Right forelimb (tissue), 1 donor: ENCODE results near the gene ICAM5.

Experiments
- DNase-seq: peaks from one replicate; pipeline ENCODE4 v3.0.0-alpha.2; 2018

Gene ICAM5

GRCh38 chr19:10292789-10293636 is 3.3 kb downstream of the ICAM5 start:
- no peak for DNase-seq

DNA sequence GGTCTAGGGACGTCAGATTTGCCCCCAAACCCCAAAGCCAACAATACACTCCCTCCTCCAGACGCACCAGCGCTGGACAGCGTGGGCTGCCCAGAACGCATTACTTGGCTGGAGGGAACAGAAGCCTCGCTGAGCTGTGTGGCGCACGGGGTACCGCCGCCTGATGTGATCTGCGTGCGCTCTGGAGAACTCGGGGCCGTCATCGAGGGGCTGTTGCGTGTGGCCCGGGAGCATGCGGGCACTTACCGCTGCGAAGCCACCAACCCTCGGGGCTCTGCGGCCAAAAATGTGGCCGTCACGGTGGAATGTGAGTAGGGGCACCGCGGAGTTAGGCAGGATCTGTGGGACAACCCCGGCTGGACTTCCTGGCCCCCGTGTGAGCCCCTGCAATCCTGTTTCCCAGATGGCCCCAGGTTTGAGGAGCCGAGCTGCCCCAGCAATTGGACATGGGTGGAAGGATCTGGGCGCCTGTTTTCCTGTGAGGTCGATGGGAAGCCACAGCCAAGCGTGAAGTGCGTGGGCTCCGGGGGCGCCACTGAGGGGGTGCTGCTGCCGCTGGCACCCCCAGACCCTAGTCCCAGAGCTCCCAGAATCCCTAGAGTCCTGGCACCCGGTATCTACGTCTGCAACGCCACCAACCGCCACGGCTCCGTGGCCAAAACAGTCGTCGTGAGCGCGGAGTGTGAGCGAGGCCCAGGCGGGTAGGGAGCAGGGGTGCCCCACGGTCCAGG is 4.0 kb downstream of the ICAM5 start:
- no peak for DNase-seq

- no peak for DNase-seq
Observed at GRCh38 chr19:10294368-10294697, 4.6 kb downstream of the ICAM5 start.

- no peak for DNase-seq
Observed at GRCh38 chr19:10295305-10295846, 5.6 kb downstream of the ICAM5 start.

DNA sequence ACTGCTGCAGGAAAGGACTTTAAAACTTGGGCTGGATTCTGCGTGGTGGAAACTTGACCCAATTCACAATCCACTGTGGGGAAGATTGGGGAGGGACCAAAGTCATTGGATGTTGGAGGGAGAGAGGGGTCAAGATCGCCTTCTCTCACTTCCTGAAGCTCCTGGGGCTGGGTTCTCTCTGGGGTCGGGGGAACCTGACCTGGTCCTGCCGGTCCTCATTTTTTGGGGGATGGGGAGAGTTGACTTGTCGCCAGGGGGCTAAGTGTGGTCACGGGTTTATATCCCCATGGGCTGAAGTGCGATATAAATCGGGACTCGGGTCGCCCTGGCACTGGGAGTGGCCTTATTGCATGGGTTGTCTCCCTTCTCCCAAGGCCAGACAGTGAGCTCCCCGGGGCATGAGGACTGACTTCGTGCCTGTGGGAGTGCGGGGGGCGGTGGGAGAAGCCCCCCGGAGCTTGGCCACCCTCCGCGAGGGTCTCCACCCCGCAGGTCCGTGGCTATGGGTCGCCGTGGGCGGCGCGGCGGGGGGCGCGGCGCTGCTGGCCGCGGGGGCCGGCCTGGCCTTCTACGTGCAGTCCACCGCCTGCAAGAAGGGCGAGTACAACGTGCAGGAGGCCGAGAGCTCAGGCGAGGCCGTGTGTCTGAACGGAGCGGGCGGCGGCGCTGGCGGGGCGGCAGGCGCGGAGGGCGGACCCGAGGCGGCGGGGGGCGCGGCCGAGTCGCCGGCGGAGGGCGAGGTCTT is 6.3 kb downstream of the ICAM5 start:
- DNase-seq = no peak

DNA sequence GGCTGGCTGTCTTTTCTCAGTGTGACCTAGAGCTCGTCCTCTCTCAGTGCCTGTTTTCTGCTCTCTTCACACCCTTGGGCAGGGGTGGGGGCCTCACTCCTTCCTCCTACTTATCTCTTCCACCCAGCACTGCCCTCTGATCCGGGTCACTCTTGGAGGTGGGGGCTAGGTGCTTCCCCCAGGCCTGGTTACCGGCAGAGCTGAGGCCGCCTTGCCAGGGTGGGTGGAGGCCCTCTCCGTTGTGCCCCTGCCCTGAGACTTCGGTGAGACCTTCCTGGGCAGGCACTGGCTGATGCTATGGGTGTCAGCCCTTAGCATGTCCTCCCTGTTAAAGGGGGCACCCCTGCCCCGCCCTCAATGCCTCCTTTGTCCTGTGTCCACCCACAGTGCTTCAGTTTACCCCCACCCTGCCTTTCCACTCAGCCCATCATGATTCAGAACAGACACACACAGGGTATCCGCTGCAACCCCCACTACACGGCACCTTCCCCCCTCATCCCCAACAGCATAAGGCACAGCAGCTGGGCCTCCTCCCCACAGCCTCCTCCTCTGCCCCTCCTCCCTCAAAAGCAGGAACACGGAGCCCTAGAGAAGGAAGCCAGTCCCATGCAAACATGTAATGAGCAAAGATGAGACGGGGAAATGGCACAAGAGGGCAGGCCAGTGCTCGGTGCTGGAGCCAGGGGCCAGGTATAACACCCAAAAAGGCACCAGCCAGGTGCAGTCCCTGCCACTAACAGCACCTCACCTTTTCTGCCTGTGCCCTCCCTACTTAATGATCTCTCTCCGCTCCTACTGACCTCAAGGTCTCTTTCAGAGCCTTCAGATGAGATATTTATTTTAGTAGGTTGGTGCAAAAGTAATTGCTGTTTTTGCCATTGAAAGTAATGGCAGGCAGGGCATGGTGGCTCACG is 10.1 kb downstream of the ICAM5 start:
- no peak for DNase-seq

DNA sequence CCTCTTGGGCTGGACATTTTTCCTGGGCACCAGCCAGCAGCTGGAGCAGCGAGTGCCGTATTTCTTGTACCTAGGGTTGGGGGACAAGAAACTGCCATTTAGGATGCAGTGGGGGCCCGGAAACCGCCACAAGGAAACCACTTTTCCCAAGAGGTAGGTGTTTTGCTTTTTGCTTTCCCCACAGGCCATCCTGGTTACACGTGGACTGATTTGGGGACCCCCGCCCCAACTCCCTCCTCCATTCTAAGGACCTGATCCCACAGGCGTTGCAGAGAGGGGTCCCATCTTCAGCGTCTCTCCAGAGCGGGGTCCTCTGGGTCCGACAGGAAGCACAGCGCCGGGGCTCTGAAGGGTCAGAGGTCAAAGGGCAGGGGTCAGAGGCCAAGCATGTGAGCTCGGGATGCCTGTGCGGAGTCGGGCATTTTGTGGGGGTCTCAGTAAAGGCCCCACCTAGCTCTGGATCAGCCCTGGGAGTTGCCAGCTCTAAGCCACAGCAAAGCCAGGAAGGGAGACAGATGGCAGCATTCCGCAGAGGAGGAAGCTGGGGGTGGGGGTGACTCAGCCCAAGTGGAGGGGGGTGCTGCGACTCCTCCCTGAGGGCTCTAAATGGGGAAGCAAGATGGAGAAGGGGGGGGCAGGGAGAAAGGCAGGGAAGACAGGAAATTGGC is 15.5 kb downstream of the ICAM5 start:
- no peak for DNase-seq

DNA sequence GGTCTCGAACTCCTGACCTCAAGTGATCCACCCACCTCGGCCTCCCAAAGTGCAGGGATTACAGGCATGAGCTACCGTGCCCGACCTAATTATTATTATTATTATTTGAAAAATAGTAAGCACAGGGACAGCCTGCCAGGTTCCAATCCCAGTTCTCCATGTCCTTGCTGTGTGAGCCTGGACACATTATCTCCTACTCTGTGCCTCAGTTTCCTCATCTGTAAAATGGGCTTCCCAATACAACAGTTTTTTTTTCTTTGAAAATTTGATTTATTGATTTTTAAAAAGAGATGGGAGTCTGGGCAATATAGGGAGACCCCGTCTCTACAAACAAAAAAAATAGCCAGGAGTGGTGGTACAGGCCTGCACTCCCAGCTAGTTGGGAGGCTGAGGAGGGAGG is 16.6 kb downstream of the ICAM5 start:
- no peak for DNase-seq

DNA sequence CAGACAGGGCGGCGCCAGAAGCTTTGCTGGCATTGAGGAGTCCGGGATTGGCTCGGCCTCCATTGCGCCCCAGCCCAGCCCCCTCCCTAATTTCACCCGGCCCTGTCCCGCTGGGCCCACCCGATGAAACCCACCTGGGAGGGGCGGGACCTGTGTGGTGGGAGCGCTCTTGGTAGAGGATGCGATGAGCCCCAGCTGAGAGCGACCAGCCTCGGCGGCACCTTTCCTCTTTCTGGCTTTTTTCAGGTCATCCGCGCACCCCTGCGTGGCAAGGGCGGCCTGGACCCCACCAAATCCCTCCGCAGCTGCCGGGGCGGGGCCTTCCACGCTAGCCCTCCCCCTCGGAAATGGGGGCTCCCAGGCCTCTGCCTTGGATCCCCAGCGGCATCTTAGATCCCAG is 19.7 kb downstream of the ICAM5 start, which contains the start of gene ZGLP1:
Gene ZGLP1 (minus strand): TSS at position 393 of the 400 bp plus-strand sequence.
- DNase-seq = no peak

- peak; percentile 92 for DNase-seq
Observed at GRCh38 chr19:10315335-10316214, 25.8 kb downstream of the ICAM5 start, which contains the start of gene FDX2. TSS of gene FDX2 (minus strand) at chr19:10316015. CDS start at chr19:10315996, 19 bp downstream.

- DNase-seq = no peak
Observed at GRCh38 chr19:10316229-10317044, 26.7 kb downstream of the ICAM5 start.

DNA sequence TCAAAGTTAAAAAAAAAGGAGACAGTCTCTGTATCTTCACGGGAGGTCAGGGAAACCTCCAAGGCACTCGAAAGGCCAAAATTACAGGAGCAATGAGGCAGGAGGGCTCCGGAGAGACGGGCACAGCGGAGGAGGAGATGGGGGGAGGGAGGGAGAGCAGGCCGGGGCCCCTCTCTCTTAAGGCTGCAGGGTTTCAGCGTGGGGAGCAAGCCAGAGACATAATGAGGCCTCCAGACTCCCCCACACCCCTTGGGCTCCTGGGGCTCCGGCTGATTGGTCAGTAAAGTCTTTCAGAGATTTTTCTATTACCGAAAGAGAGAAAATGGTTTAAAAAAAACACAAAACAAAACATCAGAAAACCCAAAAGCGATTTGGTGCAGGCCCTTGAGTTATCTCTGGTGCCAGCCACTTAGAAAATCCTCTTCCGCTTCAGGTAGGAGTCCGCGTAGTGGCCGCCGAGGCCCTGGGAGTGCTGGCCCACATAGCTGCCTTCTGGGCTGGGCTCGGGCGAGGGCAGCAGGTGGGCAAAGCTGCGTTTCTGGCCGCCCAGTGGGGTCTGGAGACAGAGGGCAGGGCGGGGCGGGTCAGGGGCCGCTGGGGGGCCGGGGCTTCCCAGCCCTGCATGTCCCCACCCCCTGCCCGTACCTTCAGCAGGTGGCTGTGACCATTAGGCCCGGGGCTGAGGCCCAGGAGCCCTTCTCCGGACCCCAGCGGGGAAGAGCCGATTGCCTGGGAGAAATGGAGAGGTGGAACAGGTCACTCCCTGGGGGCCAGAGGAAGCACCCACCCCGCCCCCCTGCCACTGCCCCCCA is 27.5 kb downstream of the ICAM5 start:
- DNase-seq = no peak

DNA sequence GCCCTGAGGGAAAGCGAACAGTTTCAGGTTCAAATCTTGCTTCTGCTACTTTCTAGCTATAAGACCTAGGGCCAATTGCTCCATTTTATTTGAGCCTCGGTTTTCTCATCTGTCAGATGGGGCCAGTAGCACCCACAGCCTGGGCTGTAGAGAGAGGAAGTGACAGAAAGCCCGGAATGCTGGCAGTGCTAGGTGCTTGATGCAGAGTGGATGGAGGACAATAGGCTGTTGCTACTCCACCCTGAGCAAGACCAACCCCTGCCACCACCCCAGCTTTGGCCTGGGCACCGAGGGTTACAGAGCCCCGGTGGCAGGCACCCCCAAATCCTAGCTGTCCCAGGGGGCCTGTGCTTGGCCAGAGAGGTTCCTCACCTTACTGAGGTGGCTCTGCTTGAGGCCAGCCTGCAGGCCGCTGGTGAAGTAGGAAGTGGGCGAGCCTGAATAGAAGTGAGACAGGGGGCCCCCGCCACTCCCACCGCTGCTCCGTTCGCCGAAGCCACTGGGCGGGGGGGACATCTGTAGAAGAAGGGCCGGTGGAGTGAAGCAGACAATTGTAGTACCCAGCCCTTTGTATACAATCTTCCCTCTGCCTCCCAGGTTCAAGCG is 28.2 kb downstream of the ICAM5 start:
- no peak for DNase-seq

- no peak for DNase-seq
Observed at GRCh38 chr19:10318807-10319682, 29.3 kb downstream of the ICAM5 start.

DNA sequence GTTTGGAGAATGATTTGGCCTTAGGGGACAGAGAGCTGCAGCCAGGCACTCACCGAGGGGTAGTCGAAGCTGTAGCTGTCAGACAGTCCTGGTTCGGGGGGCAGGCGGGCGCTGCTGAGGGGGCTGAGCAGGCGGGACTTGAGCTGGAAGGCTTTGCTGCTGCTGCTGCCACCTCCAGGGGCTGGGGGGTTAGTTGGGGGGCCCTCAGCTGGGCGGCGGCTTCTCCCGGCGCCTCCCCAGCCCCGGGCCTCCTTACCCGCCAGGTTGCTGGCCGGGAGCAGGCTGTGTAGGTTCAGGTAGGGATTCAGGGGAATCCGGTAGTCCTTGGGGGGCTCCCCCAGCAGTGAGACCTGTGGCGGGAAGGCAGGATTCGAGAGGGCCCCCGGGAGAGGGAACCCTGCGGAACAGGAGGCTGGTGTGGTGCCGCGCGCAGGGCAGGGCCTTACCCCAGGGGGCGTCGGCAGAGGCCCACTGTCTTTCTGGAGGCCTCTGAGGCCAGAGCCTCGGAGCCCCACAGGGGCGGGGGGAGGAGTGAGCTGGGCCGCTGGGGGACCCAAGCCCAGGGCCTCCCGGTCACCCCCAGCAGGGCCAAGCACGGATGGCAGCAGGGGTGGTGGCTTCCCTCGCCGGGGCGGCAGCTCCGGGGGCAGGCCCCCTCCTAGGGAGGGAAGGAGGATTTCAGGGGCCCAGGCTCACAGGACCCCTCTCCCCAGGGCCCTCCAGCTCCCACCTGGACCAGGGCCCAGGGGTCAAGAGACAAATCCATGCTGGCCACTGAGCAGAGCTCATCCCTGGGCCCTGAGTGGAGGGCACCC is 31.1 kb downstream of the ICAM5 start:
- DNase-seq = no peak

- DNase-seq = no peak
Observed at GRCh38 chr19:10321417-10321797, 31.7 kb downstream of the ICAM5 start.
